Loucy (cell line): ENCODE results near the gene CCDC81.

Experiments
- H2AFZ ChIP-seq: fragments of 200-600 bp; sonication (generic); 2 replicates; pipeline ENCODE4 v1.6.0; 2016; ENCODE audit warnings: antibody characterized with exemption, mild to moderate bottlenecking, low read length, moderate library complexity
- H3F3A ChIP-seq: fragments of 200-600 bp; 2 replicates; pipeline ENCODE4 v1.6.0; 2016; ENCODE audit warnings: antibody characterized with exemption, low read depth, mild to moderate bottlenecking
- H3K27me3 ChIP-seq: fragments of 200-600 bp; sonication (generic); 2 replicates; pipeline ENCODE4 v1.6.1; 2014; ENCODE audit warnings: low read length, mild to moderate bottlenecking; ENCODE audit not compliant: insufficient read depth, poor library complexity, severe bottlenecking
- H3K36me3 ChIP-seq: fragments of 200-600 bp; sonication (generic); 2 replicates; pipeline ENCODE4 v1.6.1; 2016; ENCODE audit warnings: low read length; ENCODE audit not compliant: insufficient read depth
- H3K4me1 ChIP-seq: fragments of 200-600 bp; sonication (generic); 2 replicates; pipeline ENCODE4 v1.5.1; 2014; ENCODE audit warnings: low read length, mild to moderate bottlenecking; ENCODE audit not compliant: insufficient read depth, poor library complexity, severe bottlenecking
- H3K4me2 ChIP-seq: fragments of 200-600 bp; sonication (generic); 2 replicates; pipeline ENCODE4 v1.6.0; 2014; ENCODE audit warnings: antibody characterized with exemption, low read length, low read depth, mild to moderate bottlenecking; ENCODE audit not compliant: poor library complexity, severe bottlenecking
- H3K4me3 ChIP-seq: fragments of 200-600 bp; sonication (generic); 2 replicates; pipeline ENCODE4 v1.5.1; 2014; ENCODE audit warnings: low read length, mild to moderate bottlenecking, mixed read lengths; ENCODE audit not compliant: poor library complexity, severe bottlenecking
- H3K79me2 ChIP-seq: fragments of 200-600 bp; sonication (generic); 2 replicates; pipeline ENCODE4 v1.6.1; 2014; ENCODE audit warnings: low read length; ENCODE audit not compliant: insufficient read depth
- H3K9ac ChIP-seq: fragments of 200-600 bp; sonication (generic); 2 replicates; pipeline ENCODE4 v1.6.0; 2014; ENCODE audit warnings: mild to moderate bottlenecking, low read depth, low read length, moderate library complexity; ENCODE audit not compliant: poor library complexity, severe bottlenecking
- H3K9me2 ChIP-seq: fragments of 200-600 bp; sonication (generic); replicated peaks from 2 replicates; pipeline ENCODE4 v1.6.1; 2016; ENCODE audit warnings: low read depth, low read length, mixed read lengths
- H3K9me3 ChIP-seq: fragments of 200-600 bp; sonication (generic); 2 replicates; pipeline ENCODE4 v1.6.1; 2014; ENCODE audit warnings: mild to moderate bottlenecking, antibody characterized with exemption, low read length, low read depth; ENCODE audit not compliant: insufficient read depth
- H4K20me1 ChIP-seq: fragments of 200-600 bp; sonication (generic); 2 replicates; pipeline ENCODE4 v1.6.0; 2014; ENCODE audit warnings: antibody characterized with exemption, low read length, mild to moderate bottlenecking; ENCODE audit not compliant: insufficient read depth, poor library complexity, severe bottlenecking
- CTCF ChIP-seq: fragments of 200-600 bp; sonication (generic); conservative IDR thresholded peaks from 2 replicates; pipeline ENCODE4 v1.5.1; 2014; ENCODE audit warnings: mild to moderate bottlenecking, antibody characterized with exemption, low read length
- EZH2phosphoT487 ChIP-seq: fragments of 200-600 bp; IDR thresholded peaks from 2 replicates; pipeline ENCODE4 v1.6.1; 2018; ENCODE audit warnings: antibody characterized with exemption, mild to moderate bottlenecking, moderate library complexity, borderline replicate concordance

CCDC81 gene

GRCh38 chr11:86446924-86447285 lies 72.2 kb downstream of the CCDC81 start:
- peaks cover 46% of the 10 kb centered on the region for H3K4me1 ChIP-seq
- no peaks in the 10 kb centered on the region for H3K36me3 ChIP-seq
- TF ChIP-seq EZH2phosphoT487: no peak
- no peak for TF ChIP-seq CTCF

GRCh38 chr11:86447763-86448480 lies 73.2 kb downstream of the CCDC81 start:
- H3K79me2 ChIP-seq: no peaks in the 10 kb centered on the region
- H4K20me1 ChIP-seq: no peaks in the 10 kb centered on the region
- H3K9me2 ChIP-seq: no peaks in the 10 kb centered on the region
- H3K4me1 ChIP-seq: peaks cover 49% of the 10 kb centered on the region
- no peak for TF ChIP-seq CTCF
- TF ChIP-seq EZH2phosphoT487: no peak
- H3K4me2 ChIP-seq: peak overlapping the region; percentile 45
- H3K4me3 ChIP-seq: peak overlapping the region; percentile 3
- H3K9me3 ChIP-seq: no peaks in the 10 kb centered on the region
- H3K9ac ChIP-seq: no peak overlapping the region
- no peaks in the 10 kb centered on the region for H3K27me3 ChIP-seq
- H2AFZ ChIP-seq: no peak overlapping the region
- no peaks in the 10 kb centered on the region for H3K36me3 ChIP-seq
- no peaks in the 10 kb centered on the region for H3F3A ChIP-seq

More at GRCh38 chr11:86446924-86447285, 72.2 kb downstream of the CCDC81 start:
- no peaks in the 10 kb centered on the region for H3K9me2 ChIP-seq
- H3K79me2 ChIP-seq: no peaks in the 10 kb centered on the region
- H3K4me3 ChIP-seq: peak overlapping the region; percentile 6
- no peaks in the 10 kb centered on the region for H3F3A ChIP-seq
- H3K9me3 ChIP-seq: no peaks in the 10 kb centered on the region
- H2AFZ ChIP-seq: no peak overlapping the region
- H3K27me3 ChIP-seq: no peaks in the 10 kb centered on the region
- no peak overlapping the region for H3K9ac ChIP-seq
- H4K20me1 ChIP-seq: no peaks in the 10 kb centered on the region
- peak overlapping the region; percentile 45 for H3K4me2 ChIP-seq

- Histone ChIP-seq H3K9ac (no peak overlapping the region), H3K9me2 (no peaks in the 10 kb centered on the region), H3K79me2 (no peaks in the 10 kb centered on the region), H4K20me1 (no peaks in the 10 kb centered on the region), H3K4me2 (peak overlapping the region; percentile 45), H3K4me3 (no peak overlapping the region), H3F3A (no peaks in the 10 kb centered on the region), H3K27me3 (no peaks in the 10 kb centered on the region), H3K36me3 (no peaks in the 10 kb centered on the region), H2AFZ (no peak overlapping the region), H3K9me3 (no peaks in the 10 kb centered on the region), H3K4me1 (peaks cover 49% of the 10 kb centered on the region)
- TF ChIP-seq EZH2phosphoT487 (no peak), CTCF (no peak)
Observed at GRCh38 chr11:86449993-86450629, 75.4 kb downstream of the CCDC81 start.
